ENCODE measurements around the gene C17orf75. TPM values are rescaled to one million over a fixed set of nuclear protein-coding genes. Genes with fewer than 3 reads are reported as not detected.

C17orf75 gene
- total RNA-seq, 1 donor from 2014 or later: 57.4 TPM

DNA sequence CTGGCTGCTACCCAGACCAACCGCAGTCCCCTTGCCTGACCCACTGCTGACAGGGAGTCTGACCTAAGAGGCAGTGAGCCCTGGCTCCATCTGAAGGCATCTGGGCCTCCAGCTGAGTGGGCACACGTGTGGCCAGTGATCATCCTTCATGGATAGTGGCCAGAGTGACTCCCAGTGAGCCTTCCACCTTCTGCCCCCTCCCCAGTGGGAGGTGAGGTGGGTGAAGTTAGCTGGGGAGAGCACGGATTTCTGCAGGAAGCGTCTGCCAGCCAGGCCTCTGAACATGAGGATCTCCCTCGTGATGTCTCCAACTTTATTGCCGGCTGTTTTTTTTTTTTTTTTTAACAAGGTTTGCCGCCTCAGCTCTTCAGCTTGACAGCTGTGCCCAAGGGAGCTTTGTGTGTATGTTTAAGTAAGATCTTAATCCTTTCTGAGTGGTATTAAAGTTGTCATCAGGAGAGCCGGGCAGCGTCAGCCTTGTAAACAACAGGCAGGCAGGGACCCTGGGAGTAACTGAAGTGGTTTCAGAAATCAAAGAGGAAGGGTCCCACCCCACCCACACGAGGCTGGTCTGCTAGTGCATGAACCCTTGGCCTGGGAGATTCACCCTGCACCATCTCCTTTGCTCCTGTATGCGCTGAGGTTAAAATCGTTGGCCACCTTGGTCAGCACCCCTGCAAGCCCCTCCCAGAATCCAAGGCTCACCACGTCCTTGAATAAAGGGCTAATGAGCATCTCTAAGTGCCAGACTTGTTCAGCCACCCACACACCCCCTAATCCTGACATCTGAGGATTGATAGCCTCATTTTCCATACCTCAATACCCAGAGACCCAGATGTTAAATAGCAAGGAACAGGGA is 43.0 kb downstream of the C17orf75 start:
- Histone ChIP-seq H3K27ac (no peak overlapping the region), H3K9ac (no peak overlapping the region), H3K4me2 (no peak overlapping the region), H3K27me3 (no peaks in the 10 kb centered on the region), H3K4me1 (peaks cover 35% of the 10 kb centered on the region), H3K36me3 (no peaks in the 10 kb centered on the region), H3K79me2 (ENCODE audit: low read depth) (no peaks in the 10 kb centered on the region), H3K4me3 (no peak overlapping the region), H3F3A (ENCODE audit: low read depth) (peaks cover 20% of the 10 kb centered on the region), H4K20me1 (ENCODE audit: low read depth) (peaks cover 11% of the 10 kb centered on the region), H2AFZ (replicated peaks) (no peak overlapping the region), H3K9me3 (ENCODE audit: low read depth) (no peaks in the 10 kb centered on the region)
- no peak overlapping the region for H3K4me3 Mint-ChIP-seq
- DNase-seq (ENCODE audit: low spot score): peak; percentile 48
- H3K27me3 Mint-ChIP-seq (ENCODE audit: insufficient read depth, low read depth): peaks cover 3% of the 10 kb centered on the region
- no peak overlapping the region for H3K27ac Mint-ChIP-seq
- no peaks in the 10 kb centered on the region for H3K36me3 Mint-ChIP-seq
- no peaks in the 10 kb centered on the region for H3K9me3 Mint-ChIP-seq
- TF ChIP-seq EZH2phosphoT487 (IDR thresholded peaks at IDR 0.05) (no peak), EZH2 (IDR thresholded peaks at IDR 0.05) (no peak)
- TF ChIP-seq, protein P1, sequence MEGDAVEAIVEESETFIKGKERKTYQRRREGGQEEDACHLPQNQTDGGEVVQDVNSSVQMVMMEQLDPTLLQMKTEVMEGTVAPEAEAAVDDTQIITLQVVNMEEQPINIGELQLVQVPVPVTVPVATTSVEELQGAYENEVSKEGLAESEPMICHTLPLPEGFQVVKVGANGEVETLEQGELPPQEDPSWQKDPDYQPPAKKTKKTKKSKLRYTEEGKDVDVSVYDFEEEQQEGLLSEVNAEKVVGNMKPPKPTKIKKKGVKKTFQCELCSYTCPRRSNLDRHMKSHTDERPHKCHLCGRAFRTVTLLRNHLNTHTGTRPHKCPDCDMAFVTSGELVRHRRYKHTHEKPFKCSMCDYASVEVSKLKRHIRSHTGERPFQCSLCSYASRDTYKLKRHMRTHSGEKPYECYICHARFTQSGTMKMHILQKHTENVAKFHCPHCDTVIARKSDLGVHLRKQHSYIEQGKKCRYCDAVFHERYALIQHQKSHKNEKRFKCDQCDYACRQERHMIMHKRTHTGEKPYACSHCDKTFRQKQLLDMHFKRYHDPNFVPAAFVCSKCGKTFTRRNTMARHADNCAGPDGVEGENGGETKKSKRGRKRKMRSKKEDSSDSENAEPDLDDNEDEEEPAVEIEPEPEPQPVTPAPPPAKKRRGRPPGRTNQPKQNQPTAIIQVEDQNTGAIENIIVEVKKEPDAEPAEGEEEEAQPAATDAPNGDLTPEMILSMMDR (IDR thresholded peaks at IDR 0.05): no peak
- peaks cover 29% of the 10 kb centered on the region for H3K4me1 Mint-ChIP-seq

DNA sequence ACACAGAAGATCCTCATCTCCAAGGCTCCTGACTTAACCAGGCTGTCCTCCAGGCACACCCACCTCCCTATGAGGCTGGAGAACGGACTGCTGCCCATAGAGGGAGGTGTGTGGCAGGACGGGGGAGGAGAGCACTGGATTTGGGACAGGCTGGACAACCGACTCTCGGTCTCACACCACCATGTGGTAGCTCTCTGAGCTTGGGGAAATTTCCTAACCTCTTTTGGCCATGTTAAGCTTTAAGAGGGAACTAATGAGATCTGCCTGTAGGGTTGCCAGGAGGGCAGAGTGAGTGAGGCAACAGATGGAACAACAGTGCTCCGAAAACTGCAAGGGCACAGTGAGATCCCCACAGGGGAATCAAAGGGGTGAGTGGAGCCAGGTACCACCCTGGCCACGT is 43.7 kb downstream of the C17orf75 start:
- no peak overlapping the region for H3K4me3 ChIP-seq
- H3K27ac ChIP-seq: no peak overlapping the region
- no peaks in the 10 kb centered on the region for H3K36me3 ChIP-seq
- H3K79me2 ChIP-seq (ENCODE audit: low read depth): no peaks in the 10 kb centered on the region
- H3K36me3 Mint-ChIP-seq: no peaks in the 10 kb centered on the region
- TF ChIP-seq, protein P1 (IDR thresholded peaks at IDR 0.05): no peak
- no peak for TF ChIP-seq EZH2phosphoT487 (IDR thresholded peaks at IDR 0.05)
- no peak for TF ChIP-seq EZH2 (IDR thresholded peaks at IDR 0.05)
- peaks cover 8% of the 10 kb centered on the region for H4K20me1 ChIP-seq (ENCODE audit: low read depth)
- no peaks in the 10 kb centered on the region for H3K9me3 Mint-ChIP-seq
- no peaks in the 10 kb centered on the region for H3K9me3 ChIP-seq (ENCODE audit: low read depth)
- H3K27ac Mint-ChIP-seq: no peak overlapping the region
- H2AFZ ChIP-seq (replicated peaks): no peak overlapping the region
- no peak overlapping the region for H3K4me3 Mint-ChIP-seq
- peaks cover 3% of the 10 kb centered on the region for H3K27me3 Mint-ChIP-seq (ENCODE audit: insufficient read depth, low read depth)
- peaks cover 13% of the 10 kb centered on the region for H3F3A ChIP-seq (ENCODE audit: low read depth)
- no peak for DNase-seq (ENCODE audit: low spot score)
- H3K4me1 Mint-ChIP-seq: peaks cover 23% of the 10 kb centered on the region
- H3K4me1 ChIP-seq: peaks cover 28% of the 10 kb centered on the region
- no peak overlapping the region for H3K4me2 ChIP-seq
- no peak overlapping the region for H3K9ac ChIP-seq
- no peaks in the 10 kb centered on the region for H3K27me3 ChIP-seq

DNA sequence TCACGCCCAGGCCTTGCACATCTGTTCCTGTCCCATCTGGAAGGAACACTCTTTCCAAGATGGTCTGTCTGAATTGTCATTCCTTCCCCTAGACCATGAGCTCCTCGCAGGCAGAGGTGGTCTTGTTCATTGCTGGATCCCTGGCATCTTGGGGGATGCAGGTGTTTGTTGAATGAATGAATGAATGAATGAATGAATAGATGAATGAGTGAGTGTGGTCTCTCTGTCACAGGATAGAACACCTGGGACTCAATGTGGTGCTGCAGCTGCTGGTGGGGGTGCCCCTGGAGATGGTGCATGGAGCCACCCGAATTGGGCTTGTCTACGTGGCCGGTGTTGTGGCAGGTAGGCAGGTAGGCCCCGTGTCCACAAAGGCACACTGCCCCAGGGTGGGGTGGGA is 44.1 kb downstream of the C17orf75 start:
- Mint-ChIP-seq H3K36me3 (no peaks in the 10 kb centered on the region), H3K4me3 (no peak overlapping the region), H3K4me1 (peaks cover 23% of the 10 kb centered on the region), H3K27ac (no peak overlapping the region), H3K27me3 (ENCODE audit: insufficient read depth, low read depth) (peaks cover 3% of the 10 kb centered on the region), H3K9me3 (no peaks in the 10 kb centered on the region)
- Histone ChIP-seq H3K27ac (no peak overlapping the region), H3K27me3 (no peaks in the 10 kb centered on the region), H3K4me1 (peaks cover 24% of the 10 kb centered on the region), H2AFZ (replicated peaks) (no peak overlapping the region), H3K9me3 (ENCODE audit: low read depth) (no peaks in the 10 kb centered on the region), H3K4me3 (no peak overlapping the region), H4K20me1 (ENCODE audit: low read depth) (peaks cover 4% of the 10 kb centered on the region), H3K79me2 (ENCODE audit: low read depth) (no peaks in the 10 kb centered on the region), H3F3A (ENCODE audit: low read depth) (peaks cover 9% of the 10 kb centered on the region), H3K4me2 (no peak overlapping the region), H3K36me3 (no peaks in the 10 kb centered on the region), H3K9ac (no peak overlapping the region)
- TF ChIP-seq, protein P1 (IDR thresholded peaks at IDR 0.05): no peak
- TF ChIP-seq EZH2phosphoT487 (IDR thresholded peaks at IDR 0.05): no peak
- no peak for TF ChIP-seq EZH2 (IDR thresholded peaks at IDR 0.05)
- DNase-seq (ENCODE audit: low spot score): no peak

Data from neural progenitor cell (in vitro differentiated cells).